BE2C (cell line): Measurements from ENCODE around the gene PLA2G3.
A peak's percentile ranks its signal among the peaks of the same experiment; 100 is the strongest.

Experiments used
- DNase-seq: peaks from one replicate; pipeline ENCODE4 v3.0.0-alpha.2; 2020
- H3K27me3 ChIP-seq: fragments of 250-450 bp; sonication (Bioruptor Pico); 2 replicates; pipeline ENCODE4 v1.5.1; 2020; ENCODE audit warnings: mild to moderate bottlenecking
- H3K36me3 ChIP-seq: fragments of 250-450 bp; sonication (Bioruptor Pico); 2 replicates; pipeline ENCODE4 v1.5.1; 2020; ENCODE audit warnings: mild to moderate bottlenecking
- H3K4me1 ChIP-seq: fragments of 250-450 bp; sonication (Bioruptor Pico); 2 replicates; pipeline ENCODE4 v1.5.1; 2020
- H3K4me3 ChIP-seq: 2 replicates; pipeline ENCODE4 v1.5.1; 2011; ENCODE audit warnings: low read depth, low read length
- H3K9me3 ChIP-seq: fragments of 250-450 bp; sonication (Bioruptor Pico); 2 replicates; pipeline ENCODE4 v1.5.1; 2020
- CTCF ChIP-seq: IDR thresholded peaks from 2 replicates; pipeline ENCODE4 v1.5.1; 2012; ENCODE audit warnings: mild to moderate bottlenecking, low read depth, low read length

PLA2G3 gene

DNA sequence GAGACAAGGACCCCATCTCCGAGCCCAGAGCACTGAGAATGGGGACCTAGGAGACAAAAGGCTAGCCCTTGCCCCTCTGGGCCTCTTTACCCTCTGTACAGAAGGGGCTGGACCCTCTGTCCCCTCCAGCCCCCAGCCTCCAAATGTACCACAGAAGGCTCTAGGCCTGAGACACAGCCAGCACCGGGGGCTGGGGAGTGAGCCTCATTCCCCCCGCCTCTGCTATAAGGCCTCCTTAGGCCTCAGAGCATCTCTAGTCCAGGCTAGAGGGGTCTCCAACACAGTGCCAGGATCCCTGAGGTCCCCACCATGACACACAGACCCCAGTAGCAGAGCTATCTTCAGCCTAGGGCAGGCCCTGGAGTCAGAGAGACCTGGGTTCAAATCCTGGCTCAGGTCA lies 54.4 kb downstream of the PLA2G3 start:
- H3K27me3 ChIP-seq: no peaks in the 10 kb centered on the region
- H3K36me3 ChIP-seq: no peaks in the 10 kb centered on the region
- H3K4me1 ChIP-seq: no peaks in the 10 kb centered on the region
- TF ChIP-seq CTCF: no peak
- H3K9me3 ChIP-seq: no peaks in the 10 kb centered on the region
- DNase-seq: no peak
- H3K4me3 ChIP-seq: no peak overlapping the region

GRCh38 chr22:31085493-31085824 lies 54.8 kb downstream of the PLA2G3 start:
- H3K36me3 ChIP-seq: no peaks in the 10 kb centered on the region
- no peaks in the 10 kb centered on the region for H3K27me3 ChIP-seq
- H3K4me1 ChIP-seq: no peaks in the 10 kb centered on the region
- H3K9me3 ChIP-seq: no peaks in the 10 kb centered on the region
- no peak for TF ChIP-seq CTCF
- DNase-seq: no peak
- H3K4me3 ChIP-seq: peak overlapping the region; percentile 86

DNA sequence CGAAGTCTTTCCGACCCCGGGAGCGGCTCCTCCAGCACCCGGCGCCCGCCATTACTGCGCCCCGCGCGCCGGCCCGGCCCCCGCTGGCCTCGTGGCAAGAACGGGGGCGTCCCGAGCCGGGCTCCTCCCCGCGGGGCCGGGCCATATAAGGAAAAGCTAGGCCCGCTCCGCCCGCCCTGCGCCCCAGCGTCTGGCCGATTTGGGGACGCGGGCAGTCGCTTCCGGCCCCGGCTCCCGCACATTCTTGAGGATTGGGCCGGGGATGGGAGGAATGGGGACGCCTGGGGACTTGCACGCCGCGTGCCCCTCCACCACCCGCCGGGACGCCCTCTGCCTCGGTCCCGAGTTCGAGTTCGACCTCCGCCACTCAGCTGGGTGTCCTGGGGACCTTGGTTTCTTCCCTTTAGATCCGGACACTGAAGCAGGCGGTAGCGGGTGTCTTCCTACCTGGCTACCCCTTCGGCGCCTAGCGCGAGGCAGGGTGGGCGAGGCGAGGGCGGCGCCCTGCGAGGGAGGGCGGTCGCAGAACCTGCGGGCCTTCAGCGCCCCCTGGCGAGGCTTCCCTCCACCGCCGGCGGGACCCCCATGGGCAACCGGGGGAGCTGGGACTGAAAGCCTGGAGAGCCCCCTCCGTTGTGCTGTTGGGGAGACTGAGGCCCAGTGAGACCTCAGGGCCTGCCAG lies 55.4 kb downstream of the PLA2G3 start:
- H3K4me3 ChIP-seq: peak overlapping the region; percentile 86
- H3K4me1 ChIP-seq: no peaks in the 10 kb centered on the region
- DNase-seq: peak; percentile 86
- H3K9me3 ChIP-seq: no peaks in the 10 kb centered on the region
- TF ChIP-seq CTCF: peak; percentile 82
- H3K36me3 ChIP-seq: no peaks in the 10 kb centered on the region
- H3K27me3 ChIP-seq: no peaks in the 10 kb centered on the region
